GM23248 (cell line): ENCODE results near the gene JMJD1C.

Source experiments
- EZH2 ChIP-seq: fragments of 200-600 bp; sonication (generic); IDR thresholded peaks from 2 replicates; pipeline ENCODE4 v1.6.1; 2018; ENCODE audit warnings: antibody characterized with exemption, mild to moderate bottlenecking; ENCODE audit not compliant: insufficient read depth, poor library complexity, severe bottlenecking
- EZH2phosphoT487 ChIP-seq: fragments of 200-600 bp; sonication (generic); IDR thresholded peaks from 2 replicates; pipeline ENCODE4 v1.6.1; 2018; ENCODE audit warnings: antibody characterized with exemption, moderate library complexity, mild to moderate bottlenecking, low read depth; ENCODE audit not compliant: insufficient read depth

DNA sequence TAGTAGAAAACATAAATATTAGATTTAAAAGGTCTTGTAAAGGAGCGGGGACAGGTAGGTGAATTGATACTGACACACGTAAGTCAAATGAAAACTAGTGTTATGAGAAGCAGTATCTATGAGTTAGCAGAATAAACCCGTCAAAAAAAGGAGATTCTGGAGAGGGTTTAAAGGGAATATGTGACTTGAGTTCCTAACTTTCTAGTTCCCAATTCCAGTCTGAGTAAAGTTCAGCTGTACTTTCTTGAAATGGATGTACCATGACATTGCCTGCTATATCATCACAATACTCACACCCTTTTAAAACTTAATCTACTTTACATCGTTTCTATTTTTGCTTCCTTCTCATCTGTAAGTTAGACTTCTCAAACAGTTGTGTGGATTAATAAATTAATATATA, 210.5 kb downstream of the JMJD1C start:
- no peak for TF ChIP-seq EZH2phosphoT487
- TF ChIP-seq EZH2: no peak
